GM12878 (cell line): ENCODE data around the gene WFIKKN1. TPM values are rescaled to one million over a fixed set of nuclear protein-coding genes. Genes with fewer than 3 reads are reported as not detected.

Source experiments
- ATAC-seq: fragments of 200-7000 bp; cut with Tn5 transposase; 3 replicates; pipeline ENCODE4 v1.9.1; 2020; ENCODE audit warnings: mild to moderate bottlenecking, moderate library complexity
- BruUV-seq: library from RNA; stranded (reverse); fragments of 400-500 nt; replicated peaks from 2 replicates; lab custom pipeline; 2021; lab: Mats Ljungman, UMichigan
- CTCF ChIA-PET: fragments of 300-600 bp; sonication (Branson Sonifier 250); formaldehyde crosslinking; extraction: SDS; loops from one replicate; lab custom pipeline; 2021; ENCODE audit warnings: inconsistent platforms; lab: Yijun Ruan, JAX
- POLR2A ChIA-PET: fragments of 350-600 bp; formaldehyde crosslinking; extraction: SDS; loops from one replicate; lab custom pipeline; 2021; ENCODE audit warnings: inconsistent platforms; lab: Charles Lee
- RAD21 ChIA-PET: fragments of 300-600 bp; sonication (Branson Sonifier 250); formaldehyde crosslinking; loops from one replicate; lab custom pipeline; 2023; ENCODE audit warnings: antibody characterized with exemption; ENCODE audit not compliant: unreplicated experiment; lab: Charles Lee
- SMC1A ChIA-PET: fragments of 300-600 bp; sonication (Branson Sonifier 250); formaldehyde crosslinking; loops from one replicate; lab custom pipeline; 2023; ENCODE audit not compliant: unreplicated experiment, uncharacterized antibody; lab: Charles Lee
- DNase-seq: peaks from one replicate; pipeline ENCODE4 v3.0.0-alpha.2; 2011; ENCODE audit warnings: low read depth, low spot score
- FAIRE-seq: peaks from 3 replicates; lab custom pipeline; 2011; peaks lifted over from hg19 to GRCh38; lab: Jason Lieb, UNC
- H2AFZ ChIP-seq: 2 replicates; pipeline ENCODE4 v1.6.0; 2011; ENCODE audit warnings: low read depth, low read length, control low read depth; ENCODE audit not compliant: control insufficient read depth
- H3K27ac ChIP-seq: 2 replicates; pipeline ENCODE4 v1.5.1; 2011; ENCODE audit warnings: control low read depth; ENCODE audit not compliant: control insufficient read depth, insufficient read depth
- H3K27me3 ChIP-seq, 2 experiments: replicated peaks in 1 of 2; 2 replicates each; pipeline versions ENCODE4 v1.6.0 to v1.6.1; 2011; ENCODE audit warnings: low read length in 1 of 2; ENCODE audit not compliant: control insufficient read depth in 2 of 2, insufficient read depth in 2 of 2
- H3K36me3 ChIP-seq, 2 experiments: 2 replicates each; pipeline ENCODE4 v1.5.1; 2011; ENCODE audit warnings: low read length in 1 of 2; ENCODE audit not compliant: control insufficient read depth in 2 of 2, insufficient read depth in 2 of 2
- H3K4me1 ChIP-seq: 2 replicates; pipeline ENCODE4 v1.6.1; 2011; ENCODE audit warnings: mild to moderate bottlenecking, low read length, moderate library complexity, mixed read lengths; ENCODE audit not compliant: control insufficient read depth, insufficient read depth
- H3K4me2 ChIP-seq: 2 replicates; pipeline ENCODE4 v1.6.0; 2011; ENCODE audit warnings: control low read depth; ENCODE audit not compliant: control insufficient read depth, insufficient read depth
- H3K4me3 ChIP-seq: fragments of 200-600 bp; sonication (generic); 2 replicates; pipeline ENCODE4 v1.5.1; 2016
- H3K79me2 ChIP-seq: 2 replicates; pipeline ENCODE4 v1.6.0; 2011; ENCODE audit warnings: low read length; ENCODE audit not compliant: control insufficient read depth, insufficient read depth
- H3K9ac ChIP-seq: 2 replicates; pipeline ENCODE4 v1.8.0; 2011; ENCODE audit warnings: low read length, control low read depth, mixed read lengths; ENCODE audit not compliant: control insufficient read depth, insufficient read depth
- H3K9me3 ChIP-seq: replicated peaks from 3 replicates; pipeline ENCODE4 v1.5.1; 2011; ENCODE audit warnings: mild to moderate bottlenecking, low read length; ENCODE audit not compliant: control insufficient read depth, insufficient read depth
- H4K20me1 ChIP-seq: 2 replicates; pipeline ENCODE4 v1.6.0; 2011; ENCODE audit not compliant: control insufficient read depth, insufficient read depth
- ASH2L ChIP-seq: fragments of 300-600, 200-600 bp; sonication (generic); IDR thresholded peaks from 2 replicates; pipeline ENCODE4 v1.6.1; 2017; ENCODE audit warnings: low read depth, mild to moderate bottlenecking, borderline replicate concordance
- CBFB ChIP-seq: IDR thresholded peaks from 2 replicates; pipeline ENCODE4 v1.6.1; 2016; ENCODE audit warnings: antibody characterized with exemption, low read depth
- E2F8 ChIP-seq: fragments of 450-650 bp; IDR thresholded peaks from 2 replicates; pipeline ENCODE4 v1.6.1; 2018; ENCODE audit warnings: mild to moderate bottlenecking, low read depth, moderate library complexity; ENCODE audit not compliant: partially characterized antibody
- GABPA ChIP-seq: IDR thresholded peaks from 2 replicates; pipeline ENCODE4 v1.6.1; 2014; ENCODE audit warnings: antibody characterized with exemption, low read depth, mild to moderate bottlenecking, inconsistent platforms
- HDAC2 ChIP-seq: fragments of 200-600 bp; sonication (generic); IDR thresholded peaks from 2 replicates; pipeline ENCODE4 v1.6.1; 2017
- JUND ChIP-seq: IDR thresholded peaks from 2 replicates; pipeline ENCODE4 v1.6.1; 2012; ENCODE audit warnings: low read depth, mild to moderate bottlenecking, low read length, improper control_type of control experiment, moderate library complexity
- NR2C1 ChIP-seq: fragments of 450-650 bp; IDR thresholded peaks from 2 replicates; pipeline ENCODE4 v1.6.1; 2017; ENCODE audit warnings: antibody characterized with exemption, mild to moderate bottlenecking, moderate library complexity
- RB1 ChIP-seq: fragments of 450-650 bp; formaldehyde crosslinking; IDR thresholded peaks from 2 replicates; pipeline ENCODE4 v1.6.1; 2017; ENCODE audit warnings: mild to moderate bottlenecking, borderline replicate concordance
- RELB ChIP-seq: fragments of 450-650 bp; IDR thresholded peaks from 2 replicates; pipeline ENCODE4 v1.6.1; 2017; ENCODE audit warnings: low read depth, mild to moderate bottlenecking, moderate library complexity
- RFX5 ChIP-seq: IDR thresholded peaks from 2 replicates; pipeline ENCODE4 v1.6.1; 2011; ENCODE audit warnings: low read depth, low read length, improper control_type of control experiment
- SREBF1 ChIP-seq: IDR thresholded peaks from 2 replicates; pipeline ENCODE4 v1.6.1; 2012; ENCODE audit warnings: mild to moderate bottlenecking, low read length
- SRF ChIP-seq, 2 experiments: IDR thresholded peaks; 2 replicates each; pipeline ENCODE4 v1.6.1; 2011; ENCODE audit warnings: low read depth in 2 of 2, low read length in 2 of 2, mild to moderate bottlenecking in 1 of 2, moderate library complexity in 1 of 2
- STAT1 ChIP-seq: fragments of 450-650 bp; conservative IDR thresholded peaks from 2 replicates; pipeline ENCODE4 v1.6.1; 2014; ENCODE audit warnings: antibody characterized with exemption, mild to moderate bottlenecking
- TCF12 ChIP-seq: IDR thresholded peaks from 2 replicates; pipeline ENCODE4 v1.6.1; 2011; ENCODE audit warnings: low read depth, mild to moderate bottlenecking, low read length
- TCF3 ChIP-seq: IDR thresholded peaks from 2 replicates; pipeline ENCODE4 v1.6.1; 2012; ENCODE audit warnings: low read depth, mild to moderate bottlenecking, low read length, borderline replicate concordance; ENCODE audit not compliant: insufficient read depth
- ZNF24 ChIP-seq: fragments of 450-650 bp; IDR thresholded peaks from 2 replicates; pipeline ENCODE4 v1.6.1; 2017; ENCODE audit warnings: antibody characterized with exemption, mild to moderate bottlenecking
- ZNF274 ChIP-seq: IDR thresholded peaks from one replicate; pipeline ENCODE4 v1.8.0; 2011; ENCODE audit not compliant: insufficient read length, insufficient read depth
- WGBS: methylation state at CpG from one replicate; pipeline ENCODE4 v1.1.6; 2016; ENCODE audit warnings: low lambda C conversion rate; ENCODE audit not compliant: insufficient replicate concordance, insufficient coverage; ENCODE audit errors: missing lambda C conversion rate; 5-methylcytosine and 5-hydroxymethylcytosine counted together
- in situ Hi-C: fragments of 300-500 bp; cut with MboI; formaldehyde crosslinking; loops from 9 replicates; pipeline ENCODE4 v1.14.3; 2018; ENCODE audit warnings: mixed read lengths
- intact Hi-C: fragments of 100-400 bp; cut with micrococcal nuclease; formaldehyde crosslinking; loops from one replicate; pipeline ENCODE4 v1.14.2; 2022; ENCODE audit not compliant: unreplicated experiment
- polyA plus RNA-seq, 11 experiments: library from polyadenylated mRNA; depleted of rRNA in 4 of 11; unstranded in 6 of 11; stranded (reverse) in 5 of 11; fragments of >200 nt; fragmentation: Nextera tagmentation in 4 of 11; fragmentation: Illumina TruSeq in 1 of 11; extraction: Ambion mirVana in 4 of 11; extraction: Trizol in 1 of 11; gene quantifications; 1 replicate in 1 of 11; 2 replicates in 10 of 11; pipeline versions ENCODE4 v1.2.1 to v1.2.3, GENCODE V29; 2011 to 2016; ENCODE audit warnings: inconsistent platforms in 2 of 11, missing spikeins in 2 of 11, low read depth in 1 of 11
- total RNA-seq, 4 experiments: library from RNA; depleted of rRNA in 3 of 4; stranded (reverse); fragments of >200 nt in 3 of 4; fragmentation: Illumina TruSeq in 1 of 4; extraction: Trizol in 1 of 4; gene quantifications; 2 replicates each; pipeline versions ENCODE4 v1.2.1 to v1.2.3, GENCODE V29; 2013 to 2021

The WFIKKN1 gene
- total and polyA plus RNA-seq, 10 of the 15 experiments (the other 5 are each of a cell fraction or from before 2014, with no cell fraction given), result 0.01 to 0.41 (median 0.05) TPM; not detected in 2

- TF ChIP-seq RELB, result 0 out of 2 replicates have a peak, but pooled peaks have one; percentile 17
- TF ChIP-seq, all 136 proteins: peak for 16
Measured at GRCh38 chr16:648071-648780, 17.4 kb downstream of the WFIKKN1 start (continued).

- ChIA-PET SMC1A (interaction anchor here (0.8 kb wide), 1 partner anchor 12 kb away, joined by 5 read pairs; the partner anchor contains the start of gene METTL26), RAD21 (interaction anchor here (1.8 to 3.4 kb wide), 2 partner anchors 12 kb away, joined by 7 to 13 read pairs; partner anchors contain the start of gene METTL26), POLR2A (interaction anchor here (1.0 to 1.2 kb wide), 2 partner anchors 13 to 19 kb away, joined by 3 to 4 read pairs; partner anchors contain the start of genes METTL26 and RHOT2), CTCF (interaction anchor here (1.2 to 3.1 kb wide), 4 partner anchors 10 to 19 kb away, joined by 5 to 11 read pairs (median 9); partner anchors contain the start of genes METTL26 and RHOT2)
- Histone ChIP-seq H3K27me3 (no peaks in the 10 kb centered on the region), H3K9ac (peak within 1 kb of the TSS; percentile 92), H4K20me1 (no peaks in the 10 kb centered on the region), H2AFZ (peak within 1 kb of the TSS; percentile 76), H3K4me2 (peak within 1 kb of the TSS; percentile 95), H3K4me1 (peaks cover 9% of the 10 kb centered on the region), H3K27ac (peak within 1 kb of the TSS; percentile 80), H3K4me3 (peak within 1 kb of the TSS; percentile 70), H3K9me3 (no peaks in the 10 kb centered on the region), H3K36me3 (peaks cover 0 to 3% of the 10 kb centered on the region in 2 experiments; a peak in 2 of 4 replicates), H3K79me2 (peaks cover 19% of the 10 kb centered on the region)
- WGBS, result 1% methylated on average over 77 of the region's 91 CpGs
- peak; percentile 98 for FAIRE-seq
- in situ Hi-C loops, result no loop called here
- BruUV-seq, result TSS peak; percentile 88
- DNase-seq, result peak; percentile 61
- intact Hi-C loops, result no loop called here
- peak; percentile 93 for ATAC-seq
- no peak for TF ChIP-seq ZNF274
- no peak; the same call in 1 of the 2 replicates for TF ChIP-seq GABPA
- no peak for TF ChIP-seq STAT1
- TF ChIP-seq ZNF24, result no peak
- no peak for TF ChIP-seq CBFB
- TF ChIP-seq SREBF1, result no peak
- TF ChIP-seq JUND, result no peak
- no peak for TF ChIP-seq SRF (IDR thresholded peaks at IDR 0.05; ENCODE audit: low read depth in 2 of 2, low read length in 2 of 2)
- no peak for TF ChIP-seq E2F8
- peak; percentile 98; the same call in 1 of the 2 replicates for TF ChIP-seq RB1
- TF ChIP-seq HDAC2, result no peak
- TF ChIP-seq NR2C1, result peak; percentile 41; the same call in 1 of the 2 replicates
- TF ChIP-seq ASH2L, result no peak
- no peak for TF ChIP-seq RFX5
- TF ChIP-seq TCF3, result no peak
- TF ChIP-seq TCF12, result no peak
Measured at GRCh38 chr16:648781-649589, 18.2 kb downstream of the WFIKKN1 start, which contains the start of gene WDR90. WDR90 (plus strand) TSS chr16:649365; CDS start chr16:649417, 52 bp downstream.
